GM18858 (cell line): ENCODE data around the gene SLC39A11.

ENCODE experiments used
- ATAC-seq: cut with Tn5 transposase; IDR thresholded peaks from one replicate; pipeline ENCODE4 v1.9.1; 2021; ENCODE audit not compliant: unreplicated experiment

Gene SLC39A11

DNA sequence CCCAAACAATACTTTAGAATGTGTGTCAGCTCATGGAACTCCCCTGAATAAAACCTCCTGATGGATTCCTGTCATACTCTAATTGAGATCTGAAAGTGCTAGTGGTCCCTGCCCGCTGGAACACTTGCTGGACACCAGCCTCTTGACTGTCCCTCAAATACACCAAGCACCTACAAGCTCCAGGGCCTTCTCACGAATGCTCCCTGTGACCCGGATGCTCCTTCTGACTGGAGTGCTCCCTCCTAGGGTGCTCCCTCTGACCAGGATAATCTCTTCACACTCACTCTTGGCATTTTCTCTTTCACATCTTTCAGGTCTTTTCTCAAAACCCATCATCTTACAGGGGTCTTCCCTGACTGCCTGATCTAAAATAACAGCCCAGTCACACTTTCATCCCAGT is 205.9 kb downstream of the SLC39A11 start:
- ATAC-seq = no peak

DNA sequence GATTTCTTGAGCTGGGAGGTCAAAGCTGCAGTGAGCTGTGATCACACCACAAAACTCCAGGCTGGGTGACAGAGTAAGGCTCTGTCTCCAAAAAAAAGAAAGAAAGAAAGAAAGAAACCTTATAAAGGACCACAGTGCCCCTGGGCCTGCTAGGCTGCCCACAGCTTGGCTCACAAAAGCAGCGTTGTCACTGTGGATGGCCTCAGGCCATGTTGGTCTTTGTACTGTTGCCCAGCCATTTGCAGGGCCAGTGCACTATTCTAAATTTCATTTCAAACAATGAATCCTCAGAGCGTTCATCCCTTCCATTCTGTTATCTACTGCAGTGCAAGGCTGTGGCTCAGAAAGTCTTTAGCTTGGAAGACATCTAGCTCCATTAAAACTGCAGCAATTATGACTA is 208.4 kb downstream of the SLC39A11 start:
- ATAC-seq = no peak

DNA sequence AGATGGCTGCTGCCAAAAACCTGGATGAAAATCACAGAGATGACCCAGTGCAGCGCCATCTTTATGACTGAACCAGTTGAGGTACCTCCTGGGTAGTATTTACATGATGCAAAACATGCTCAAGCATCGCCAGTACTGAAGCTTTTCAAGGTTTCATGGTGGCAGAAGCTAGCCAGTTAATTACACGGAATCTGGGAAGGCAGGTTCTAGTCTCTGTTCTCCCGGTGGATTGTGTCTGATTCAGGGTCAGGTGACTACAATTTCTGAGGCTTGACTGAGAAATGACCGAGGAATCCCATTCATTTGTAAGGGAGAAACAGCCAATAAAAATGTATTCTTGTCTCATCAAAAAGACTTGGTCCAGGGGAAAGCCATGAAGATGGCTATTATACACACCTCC is 209.1 kb downstream of the SLC39A11 start:
- ATAC-seq = no peak

DNA sequence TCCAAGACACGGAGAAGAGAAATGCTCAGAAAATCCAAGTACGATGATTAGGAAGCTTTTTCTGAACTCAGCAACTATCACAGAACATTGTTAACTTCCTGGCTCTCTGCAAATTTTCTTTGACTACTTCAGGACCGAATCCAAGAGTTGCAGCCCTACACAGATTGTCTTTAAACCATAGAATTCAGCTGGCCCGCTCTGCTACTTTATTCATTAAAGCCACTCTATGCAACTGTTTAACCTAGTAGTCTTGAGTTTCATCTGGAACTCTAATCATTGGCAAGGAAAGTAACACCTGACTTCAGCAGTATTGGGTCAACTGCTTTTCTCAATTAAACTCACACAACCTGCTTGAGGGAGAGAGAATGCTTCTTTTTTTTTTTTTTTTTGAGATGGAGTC is 210.1 kb downstream of the SLC39A11 start:
- no peak for ATAC-seq

DNA sequence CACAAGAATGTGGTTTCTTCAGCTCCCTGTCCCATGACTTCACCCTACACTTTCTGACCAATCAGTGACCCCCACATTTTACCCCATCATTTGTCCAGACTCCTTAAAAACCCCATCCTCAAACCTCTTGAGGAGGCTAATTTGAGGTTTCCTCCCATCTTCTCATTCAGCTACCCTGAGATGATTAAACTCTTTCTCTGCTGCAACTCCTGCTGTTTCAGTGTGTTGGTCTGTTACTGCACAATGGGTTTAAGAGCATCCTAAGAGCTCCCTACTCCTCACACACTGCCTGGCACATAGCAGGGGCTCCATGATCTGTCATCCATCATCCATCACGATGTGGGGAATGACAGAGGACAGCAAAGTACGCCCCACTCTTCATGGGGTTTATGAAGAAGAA is 212.6 kb downstream of the SLC39A11 start:
- ATAC-seq = no peak

DNA sequence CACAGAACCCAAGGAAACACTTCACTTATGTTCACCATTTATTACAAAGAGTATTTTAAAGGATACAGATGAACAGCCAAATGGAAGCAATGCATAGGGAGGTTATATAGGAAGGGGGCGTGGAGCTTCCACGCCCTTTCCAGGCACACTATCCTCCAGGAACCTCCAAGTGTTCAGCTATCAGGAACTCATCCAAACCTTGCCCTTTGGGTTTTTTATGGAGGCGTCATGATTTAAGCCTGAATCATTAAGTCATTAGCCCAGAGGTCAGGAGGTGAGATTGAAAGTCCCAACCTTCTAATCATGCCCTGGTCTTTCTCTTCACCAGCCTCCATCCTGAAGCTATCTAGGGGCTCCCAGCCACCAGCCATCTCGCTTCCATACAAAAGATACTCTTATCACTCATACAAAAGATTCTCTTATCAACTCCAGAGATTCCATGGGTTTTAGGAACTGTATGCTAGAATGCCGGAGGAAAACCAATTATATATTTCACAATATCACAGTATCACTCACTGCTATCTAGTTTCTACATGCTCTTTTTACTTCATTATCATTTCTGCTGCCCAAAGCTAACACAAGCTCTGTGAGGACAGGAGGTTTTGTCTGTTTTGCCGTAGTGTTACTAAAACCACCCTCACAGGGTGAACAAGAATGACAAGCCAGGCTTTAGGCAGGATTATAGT is 213.4 kb downstream of the SLC39A11 start:
- no peak for ATAC-seq

DNA sequence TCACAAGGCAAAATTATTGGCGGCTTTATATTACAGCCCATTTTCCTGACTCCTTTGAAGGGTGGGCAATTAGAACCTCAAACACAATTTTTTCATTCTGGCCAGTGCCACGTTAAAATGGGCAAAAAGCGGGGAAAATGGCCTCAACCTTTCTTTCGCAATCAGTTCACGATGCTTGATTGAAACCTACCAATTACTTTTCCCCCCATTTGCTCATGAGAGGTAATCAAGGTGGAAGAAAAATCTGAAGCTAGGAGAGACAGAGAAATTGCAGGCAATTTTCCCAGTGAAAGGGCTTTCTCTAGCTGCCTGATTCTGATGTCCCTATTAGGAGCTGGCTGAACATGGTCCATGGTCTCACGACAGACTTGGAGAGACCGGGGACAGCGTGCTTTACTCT is 215.1 kb downstream of the SLC39A11 start:
- ATAC-seq = no peak

DNA sequence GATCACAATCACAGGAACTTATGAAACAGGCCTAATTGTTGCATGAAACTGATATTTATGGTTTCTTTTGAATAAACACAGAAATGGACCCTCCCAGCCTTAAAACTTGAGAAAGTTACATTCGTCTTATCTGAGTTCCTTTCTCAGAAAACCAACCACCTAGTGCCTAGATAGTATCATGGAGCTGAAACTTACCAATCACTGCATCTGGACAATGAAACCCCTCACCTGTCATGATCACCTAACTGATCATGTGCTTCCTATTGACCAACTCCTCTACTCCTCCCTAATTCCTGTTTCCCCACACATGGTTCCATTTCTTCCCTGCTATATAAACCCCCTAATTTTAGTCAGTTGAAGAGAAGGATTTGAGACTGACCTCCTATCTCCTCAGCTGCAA is 216.1 kb downstream of the SLC39A11 start:
- no peak for ATAC-seq

DNA sequence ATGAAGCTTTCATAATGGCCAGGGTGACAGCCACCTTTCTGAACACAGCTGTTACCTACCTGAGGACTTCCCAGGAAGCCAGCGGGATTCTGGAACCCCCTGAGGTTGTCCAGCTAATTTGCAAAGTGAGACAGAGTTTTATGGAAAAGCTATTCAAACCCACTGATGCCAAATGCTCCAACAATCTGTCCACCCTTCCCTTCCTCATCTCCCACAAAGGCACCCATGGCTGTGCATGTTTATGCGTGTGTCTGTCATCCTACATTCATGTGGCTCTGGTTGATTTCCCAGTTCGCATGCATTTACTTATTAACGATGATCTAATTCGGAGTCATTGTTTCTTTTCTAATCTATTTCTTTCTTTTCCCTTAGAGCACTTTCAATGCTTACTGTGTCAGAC is 217.1 kb downstream of the SLC39A11 start:
- ATAC-seq = no peak

DNA sequence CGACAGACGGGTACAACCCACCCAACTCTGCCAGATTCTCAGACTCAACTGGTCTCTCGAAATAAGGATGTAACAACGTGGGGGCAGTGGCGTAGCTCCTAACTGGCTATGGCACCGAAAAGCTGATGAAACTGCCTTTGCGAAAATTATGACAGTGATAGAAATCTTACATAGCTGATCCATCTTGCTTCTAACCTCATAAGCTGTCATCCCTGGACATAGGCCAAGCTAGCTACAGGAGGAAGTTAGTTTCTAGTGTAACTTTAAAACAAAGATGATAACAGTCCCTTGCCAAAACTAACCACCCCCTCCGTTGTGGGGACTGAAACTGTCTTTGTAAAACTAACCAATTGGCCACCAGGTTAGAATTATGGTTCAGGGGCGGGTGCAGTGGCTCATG is 220.1 kb downstream of the SLC39A11 start:
- no peak for ATAC-seq

DNA sequence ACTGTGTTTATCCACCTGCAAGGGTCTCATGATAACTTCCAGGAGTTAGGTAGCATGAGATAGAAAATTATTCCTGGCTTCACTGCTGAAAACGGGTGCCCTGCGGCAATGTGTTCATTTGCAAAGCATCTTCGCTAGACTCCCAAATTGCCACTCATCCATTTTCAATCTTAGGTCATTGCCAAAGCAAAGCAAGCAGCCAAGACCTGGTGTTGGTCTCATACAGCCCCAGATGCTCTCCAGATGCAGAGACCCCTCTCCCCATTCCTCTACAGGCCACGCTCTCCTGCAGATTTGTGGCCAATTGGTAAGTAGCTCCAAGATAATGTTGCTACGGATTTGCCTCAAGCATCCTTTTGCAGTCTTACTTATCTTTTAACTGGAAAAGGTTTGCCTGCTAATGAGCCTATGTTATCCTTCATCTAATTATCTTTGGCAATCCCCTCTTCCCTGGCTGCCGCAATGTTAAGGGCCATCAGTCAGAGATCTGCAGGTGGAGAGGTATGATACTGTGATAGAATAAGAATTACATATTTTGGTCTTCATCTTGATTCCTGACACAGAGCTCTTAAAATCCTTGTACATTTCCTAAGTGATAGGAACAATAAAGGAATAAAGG is 222.0 kb downstream of the SLC39A11 start:
- ATAC-seq = no peak

DNA sequence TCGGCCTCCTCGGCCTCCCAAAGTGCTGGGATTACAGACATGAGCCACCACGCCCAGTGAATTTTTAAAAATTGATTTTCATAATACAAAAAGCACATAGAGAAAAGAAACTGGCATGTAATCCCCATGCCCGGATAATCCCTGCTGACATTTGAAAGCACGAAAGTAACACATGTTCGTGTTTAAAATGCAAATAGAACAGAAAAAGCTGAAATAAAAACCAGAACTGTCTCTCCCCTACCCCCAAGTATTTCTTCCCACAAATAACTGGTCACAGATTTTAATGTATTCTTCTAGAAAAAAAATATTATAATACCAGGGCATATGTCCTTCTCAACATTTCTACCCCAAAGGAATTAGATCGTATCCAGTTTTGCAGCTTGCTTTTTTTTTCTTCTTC is 222.9 kb downstream of the SLC39A11 start:
- no peak for ATAC-seq

DNA sequence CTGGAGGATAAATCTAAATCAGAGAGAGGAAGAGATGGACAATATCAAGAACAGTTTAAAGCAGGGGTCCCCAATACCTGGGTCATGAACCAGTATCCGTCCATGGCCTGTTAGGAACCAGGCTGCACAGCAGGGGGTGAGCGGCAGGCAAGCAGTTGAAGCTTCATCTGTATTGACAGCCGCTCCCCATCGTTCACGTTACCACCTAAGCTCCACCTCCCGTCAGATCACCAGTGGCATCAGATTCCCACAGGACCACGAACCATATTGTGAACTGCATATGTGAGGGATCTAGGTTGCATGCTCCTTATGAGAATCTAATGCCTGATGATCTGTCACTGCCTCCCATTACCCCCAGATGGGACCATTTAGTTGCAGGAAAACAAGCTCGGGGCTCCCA is 226.5 kb downstream of the SLC39A11 start:
- no peak for ATAC-seq

DNA sequence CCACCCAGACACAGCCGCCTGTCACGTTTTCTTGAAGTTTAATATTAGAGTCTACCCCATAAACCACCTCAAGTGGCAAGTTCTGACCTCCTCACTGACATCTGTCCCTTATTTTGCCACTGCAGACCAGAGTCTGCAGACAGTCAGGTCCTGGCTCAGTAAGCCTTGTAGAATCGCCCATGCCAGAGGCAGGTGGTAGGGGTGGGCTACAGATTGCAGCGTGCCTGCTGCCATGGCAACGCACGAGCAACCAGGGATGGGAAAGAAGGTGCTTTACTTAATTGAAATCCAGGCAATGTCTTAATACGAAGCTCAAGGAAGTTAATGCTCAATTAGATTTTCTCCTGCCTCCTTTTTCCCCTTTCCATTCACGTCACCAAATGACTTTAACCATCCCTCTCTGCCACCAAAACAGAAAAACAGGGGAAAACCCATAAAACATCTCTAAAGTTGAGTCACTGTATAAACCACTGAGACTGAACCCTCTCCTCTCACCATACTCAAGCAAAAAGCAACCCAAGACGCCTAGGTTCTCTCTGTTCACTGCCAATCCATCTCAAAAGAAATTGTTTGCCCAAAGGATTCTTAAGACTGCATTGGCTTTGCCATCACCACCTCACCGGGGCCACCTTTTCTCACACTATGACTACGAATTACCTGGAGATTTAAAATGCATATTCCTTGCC is 228.8 kb downstream of the SLC39A11 start:
- ATAC-seq = peak; percentile 71

DNA sequence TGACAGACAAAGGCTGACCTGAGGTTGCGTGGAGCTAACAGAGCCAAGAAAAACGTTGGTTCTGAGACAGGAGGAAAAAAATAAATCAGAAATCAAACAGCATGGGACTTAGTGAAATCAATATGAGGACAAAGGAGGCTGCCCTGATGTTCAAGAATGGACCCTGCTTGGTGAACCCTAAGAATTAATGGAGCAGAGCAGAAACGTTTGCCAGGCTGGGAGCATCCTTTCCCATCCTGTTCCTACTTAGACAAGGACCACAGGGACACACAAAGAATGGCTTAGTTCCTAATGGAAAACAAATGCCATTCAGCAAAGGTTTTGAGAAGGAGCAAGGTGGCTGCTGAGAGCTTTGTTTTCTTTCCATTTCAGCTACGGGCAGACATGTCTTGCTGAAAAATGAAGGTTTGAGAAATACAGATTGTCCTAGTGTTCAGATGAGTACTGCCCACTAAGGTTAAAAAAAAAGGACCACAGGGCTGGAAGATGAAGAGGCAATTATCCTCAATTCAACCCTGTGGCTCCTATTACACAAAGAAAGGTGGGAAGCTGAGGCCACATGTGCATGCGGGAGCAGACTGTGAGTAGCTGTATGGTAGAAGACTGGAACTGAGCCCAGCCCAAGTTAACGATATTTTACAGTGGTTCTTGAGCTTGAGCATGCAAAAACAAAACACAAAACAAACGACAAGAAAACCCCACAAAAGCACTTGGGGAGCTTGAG is 230.1 kb downstream of the SLC39A11 start:
- no peak for ATAC-seq

DNA sequence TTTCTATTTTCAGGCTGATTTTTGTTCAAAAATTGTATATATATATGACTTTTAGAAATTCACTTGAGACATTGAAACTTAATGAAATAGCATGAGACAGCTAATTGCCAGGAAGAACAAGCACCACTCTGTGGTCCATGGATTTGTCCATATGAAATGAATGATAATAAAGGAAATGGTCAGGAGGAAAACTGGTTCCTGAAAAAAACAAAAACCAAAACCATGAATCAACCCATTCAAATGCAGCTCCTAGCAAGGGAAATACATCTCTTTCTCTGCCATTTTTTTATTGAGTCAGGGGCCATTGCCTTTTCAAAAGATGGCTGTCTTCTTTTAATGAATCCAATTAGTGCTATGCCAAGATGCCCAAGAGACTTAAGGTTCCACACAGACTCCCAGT is 230.7 kb downstream of the SLC39A11 start:
- no peak for ATAC-seq

DNA sequence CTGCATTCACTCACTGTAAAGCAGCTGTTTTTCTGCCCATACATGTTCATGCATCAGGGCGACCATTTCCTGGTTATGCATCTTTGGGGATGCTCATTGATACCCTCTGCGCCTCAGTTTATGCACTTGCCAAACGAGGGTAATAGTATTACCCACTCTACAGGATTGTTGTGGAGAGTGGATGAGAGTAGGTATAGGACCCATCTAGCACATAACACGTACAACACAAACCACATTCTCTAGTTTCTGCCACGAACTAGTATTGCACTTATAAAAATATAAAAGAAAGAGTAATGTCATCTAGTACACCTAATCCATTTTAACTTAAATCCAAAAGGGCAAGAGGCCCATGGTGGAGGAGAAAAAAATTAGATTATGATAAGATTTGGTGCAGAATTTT is 231.7 kb downstream of the SLC39A11 start:
- ATAC-seq = no peak

DNA sequence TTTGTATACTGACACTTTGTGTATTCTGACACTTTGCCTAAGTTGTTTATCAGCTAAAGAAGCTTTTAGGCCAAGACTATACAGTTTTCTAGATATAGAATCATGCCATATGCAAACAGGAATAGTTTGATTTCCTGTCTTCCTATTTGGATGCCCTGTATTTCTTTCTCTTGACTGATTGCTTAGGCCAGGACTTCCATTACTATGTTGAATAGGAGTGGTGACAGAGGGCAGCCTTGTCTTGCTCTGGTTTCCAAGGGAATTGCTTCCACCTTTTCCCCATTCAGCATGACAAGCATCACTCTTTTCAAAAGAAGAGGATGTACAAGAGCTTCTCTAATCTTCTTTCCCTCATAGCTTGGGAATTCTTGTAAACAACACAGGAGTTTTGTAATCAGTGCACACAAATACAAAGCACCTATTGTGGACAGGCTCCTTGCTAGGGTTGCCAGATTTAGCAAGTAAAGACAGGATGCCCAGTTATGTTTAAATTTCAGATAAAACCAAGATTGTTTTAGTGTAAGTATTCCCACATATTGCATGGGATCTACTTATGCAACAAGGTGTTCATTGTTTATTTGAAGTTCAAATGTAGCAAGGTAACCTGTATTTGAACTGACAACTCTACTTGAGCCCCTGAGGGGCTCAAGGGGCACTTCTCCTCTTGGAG is 233.5 kb downstream of the SLC39A11 start:
- ATAC-seq = no peak

DNA sequence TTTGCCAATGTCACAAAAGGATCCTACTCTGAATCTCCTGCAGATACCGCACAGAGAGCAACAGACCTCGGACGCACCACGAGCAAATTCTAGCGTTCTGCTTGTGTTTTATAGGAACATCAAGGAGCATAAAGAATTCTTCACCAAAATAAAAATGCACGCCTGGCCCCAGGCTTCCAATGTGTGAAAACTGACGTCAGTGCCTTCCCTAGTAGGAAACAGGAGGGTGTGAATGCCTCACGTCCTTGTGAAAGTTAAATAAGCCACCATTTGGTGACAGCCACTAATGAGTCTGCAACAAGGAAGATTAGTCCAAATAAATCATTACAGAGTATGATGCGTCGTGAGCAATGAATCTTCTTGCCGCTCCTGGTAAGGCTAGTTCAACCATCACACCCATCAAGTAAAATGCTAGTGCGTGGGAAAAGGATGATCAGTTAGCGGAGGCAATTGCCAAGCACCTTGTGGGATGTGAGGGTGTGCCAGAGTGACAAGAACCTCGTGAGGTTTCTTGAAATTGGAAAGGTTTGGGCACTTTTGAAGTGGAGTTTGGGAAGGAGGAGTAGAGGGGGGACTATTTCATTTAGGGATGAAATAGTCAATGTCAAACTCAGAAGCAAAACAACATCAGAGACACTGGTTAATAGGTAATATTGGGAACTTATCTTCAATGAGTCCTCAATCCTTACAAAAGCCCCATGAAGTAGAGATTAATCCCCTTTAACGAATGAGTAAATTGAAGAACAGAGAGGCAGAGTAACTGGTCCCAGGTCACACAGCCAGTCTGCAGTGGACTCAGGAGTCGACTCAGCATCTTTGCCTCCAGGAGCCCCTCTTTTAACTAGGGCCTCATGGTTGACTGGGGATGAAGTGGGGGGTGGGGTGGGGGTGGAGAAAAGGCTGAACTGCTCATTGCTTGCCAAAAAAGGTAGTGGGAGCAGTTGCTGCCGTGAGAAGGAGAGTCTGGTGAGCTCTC is 238.8 kb downstream of the SLC39A11 start:
- no peak for ATAC-seq

DNA sequence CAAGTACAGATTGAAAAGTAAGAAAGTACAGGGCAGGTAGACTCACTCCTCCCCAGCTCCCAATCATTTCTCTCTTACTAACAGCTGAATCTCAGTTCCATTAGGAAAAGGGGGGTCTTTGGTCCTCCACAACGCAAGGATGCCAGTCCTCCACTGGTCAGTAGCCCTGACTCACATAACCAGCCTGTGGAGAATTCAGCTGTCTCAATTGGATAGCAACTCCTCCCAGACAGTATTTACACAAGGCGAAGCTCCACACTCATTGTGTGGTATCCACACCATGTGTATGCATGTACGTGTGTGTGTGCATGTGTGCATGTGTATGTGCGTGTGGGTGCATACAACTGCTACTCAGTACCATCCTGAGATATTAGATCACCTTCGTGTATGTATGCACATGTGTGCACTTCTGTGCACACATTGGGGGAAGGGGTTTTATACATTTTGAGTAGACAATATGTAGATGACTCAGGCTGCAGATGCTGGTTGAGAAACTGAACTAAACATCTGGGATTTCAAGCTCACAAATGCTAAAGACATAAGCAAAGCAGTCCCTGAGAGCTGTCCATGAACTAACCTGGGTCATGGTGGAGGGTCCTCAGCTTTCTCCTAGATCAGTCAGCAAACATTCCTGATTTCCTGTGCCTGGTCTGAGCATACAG is 240.1 kb downstream of the SLC39A11 start:
- ATAC-seq = no peak
